Sciatic nerve (tissue), 2 donors: ENCODE measurements around the gene SPRED2. TPM values are rescaled to one million over a fixed set of nuclear protein-coding genes. Genes with fewer than 3 reads are reported as not detected.

Source experiments
- ATAC-seq: fragments of 200-7000 bp; cut with Tn5 transposase; one replicate; pipeline ENCODE4 v1.9.1; 2020; ENCODE audit warnings: mild to moderate bottlenecking, moderate library complexity
- DNase-seq: peaks from one replicate; pipeline ENCODE4 v3.0.0-alpha.2; 2020; ENCODE audit warnings: low spot score
- intact Hi-C: fragments of 100-400 bp; cut with DNase I; formaldehyde crosslinking; loops from one replicate; pipeline ENCODE4 v1.14.2; 2022
- total RNA-seq: library from RNA; stranded (reverse); fragmentation: NEBNext Ultra II Directional; extraction: Animal tissue kit (Norgen Biotek cat#: 25700); gene quantifications from one replicate; pipeline ENCODE4 v1.2.1, GENCODE V29; 2021
- donor health status: DM: no; HTN: no; CAD: no.
- donor health status: DM: no; HTN: no; CAD: no.

Gene SPRED2
- total RNA-seq, 1 donor from 2014 or later: 64.7 TPM

GRCh38 chr2:65375723-65376122, 56.7 kb downstream of the SPRED2 start:
- DNase-seq (no peak), ATAC-seq (no peak)
- intact Hi-C loops: no loop called here

GRCh38 chr2:65374999-65375398, 57.4 kb downstream of the SPRED2 start:
- ATAC-seq: no peak
- DNase-seq: no peak
- intact Hi-C loops: no loop called here

- intact Hi-C loops: no loop called here
- DNase-seq (no peak), ATAC-seq (no peak)
Observed at GRCh38 chr2:65374575-65374974, 57.8 kb downstream of the SPRED2 start.

GRCh38 chr2:65373365-65373918, 59.0 kb downstream of the SPRED2 start:
- DNase-seq (no peak), ATAC-seq (no peak)
- intact Hi-C loops: no loop called here

GRCh38 chr2:65372619-65373018, 59.8 kb downstream of the SPRED2 start:
- DNase-seq: no peak
- ATAC-seq: no peak
- intact Hi-C loops: no loop called here

GRCh38 chr2:65371074-65371434, 61.3 kb downstream of the SPRED2 start:
- no peak for DNase-seq
- intact Hi-C loops: no loop called here
- ATAC-seq: peak; percentile 73

- no peak for DNase-seq
Observed at GRCh38 chr2:65370387-65371073, 61.9 kb downstream of the SPRED2 start.

GRCh38 chr2:65369980-65370379, 62.4 kb downstream of the SPRED2 start:
- intact Hi-C loops: no loop called here
- ATAC-seq (no peak), DNase-seq (no peak)

More at GRCh38 chr2:65370387-65371073, 61.9 kb downstream of the SPRED2 start:
- ATAC-seq: peak; percentile 85
- intact Hi-C loops: no loop called here

GRCh38 chr2:65369574-65369973, 62.8 kb downstream of the SPRED2 start:
- intact Hi-C loops: no loop called here
- ATAC-seq (no peak), DNase-seq (no peak)

- intact Hi-C loops: no loop called here
- DNase-seq (no peak), ATAC-seq (no peak)
Observed at GRCh38 chr2:65368468-65368867, 63.9 kb downstream of the SPRED2 start.

GRCh38 chr2:65367524-65367923, 64.9 kb downstream of the SPRED2 start:
- DNase-seq (no peak), ATAC-seq (peak; percentile 37)
- intact Hi-C loops: no loop called here

GRCh38 chr2:65366595-65367125, 65.7 kb downstream of the SPRED2 start:
- intact Hi-C loops: no loop called here
- DNase-seq: no peak
- no peak for ATAC-seq

GRCh38 chr2:65364986-65365733, 67.2 kb downstream of the SPRED2 start:
- intact Hi-C loops: no loop called here
- ATAC-seq (no peak), DNase-seq (no peak)

- ATAC-seq: no peak
- no peak for DNase-seq
- intact Hi-C loops: no loop called here
Observed at GRCh38 chr2:65363879-65364666, 68.3 kb downstream of the SPRED2 start.

GRCh38 chr2:65361623-65362022, 70.8 kb downstream of the SPRED2 start:
- intact Hi-C loops: no loop called here
- ATAC-seq (peak; percentile 40), DNase-seq (no peak)

- intact Hi-C loops: no loop called here
- no peak for ATAC-seq
- no peak for DNase-seq
Observed at GRCh38 chr2:65360441-65360840, 72.0 kb downstream of the SPRED2 start.

- DNase-seq (no peak), ATAC-seq (peak; percentile 35)
- intact Hi-C loops: no loop called here
Observed at GRCh38 chr2:65358678-65359400, 73.6 kb downstream of the SPRED2 start.

- intact Hi-C loops: no loop called here
- DNase-seq: no peak
- peak; percentile 48 for ATAC-seq
Observed at GRCh38 chr2:65357959-65358294, 74.5 kb downstream of the SPRED2 start.
